Measurements from ENCODE around the gene HSPB8. TPM values are rescaled to one million over a fixed set of nuclear protein-coding genes. Genes with fewer than 3 reads are reported as not detected.

The HSPB8 gene
- total RNA-seq, 1 donor from 2014 or later, result not detected

GRCh38 chr12:119158402-119158801 is 20.3 kb upstream of the HSPB8 start:
- POLR2A ChIA-PET, result no interaction called here

GRCh38 chr12:119159844-119160243 is 18.9 kb upstream of the HSPB8 start:
- POLR2A ChIA-PET, result no interaction called here

More at GRCh38 chr12:119158402-119158801, 20.3 kb upstream of the HSPB8 start:
- Mint-ChIP-seq H3K4me1 (no peaks in the 10 kb centered on the region), H3K4me3 (no peak overlapping the region), H3K36me3 (ENCODE audit: low read depth) (no peaks in the 10 kb centered on the region), H3K27ac (no peak overlapping the region), H3K27me3 (peaks cover 7% of the 10 kb centered on the region), H3K9me3 (peaks cover 3% of the 10 kb centered on the region)
- DNase-seq, result no peak
- CTCF ChIA-PET, result no interaction called here
- no peak for TF ChIP-seq CTCF (IDR thresholded peaks at IDR 0.05)
- intact Hi-C loops (cut with micrococcal nuclease), result no loop called here
- ATAC-seq (ENCODE audit: low read depth), result no peak

GRCh38 chr12:119167902-119168301 is 10.8 kb upstream of the HSPB8 start:
- TF ChIP-seq CTCF (IDR thresholded peaks at IDR 0.05), result no peak
- ATAC-seq (ENCODE audit: low read depth), result no peak
- Mint-ChIP-seq H3K27me3 (peaks cover 5% of the 10 kb centered on the region), H3K4me1 (no peaks in the 10 kb centered on the region), H3K4me3 (no peak overlapping the region), H3K36me3 (ENCODE audit: low read depth) (no peaks in the 10 kb centered on the region), H3K9me3 (no peaks in the 10 kb centered on the region), H3K27ac (no peak overlapping the region)
- POLR2A ChIA-PET, result no interaction called here
- CTCF ChIA-PET, result no interaction called here
- DNase-seq, result no peak
- intact Hi-C loops (cut with micrococcal nuclease), result no loop called here

More at GRCh38 chr12:119159844-119160243, 18.9 kb upstream of the HSPB8 start:
- DNase-seq, result no peak
- CTCF ChIA-PET, result no interaction called here
- H3K4me3 Mint-ChIP-seq, result no peak overlapping the region
- H3K4me1 Mint-ChIP-seq, result no peaks in the 10 kb centered on the region
- no peaks in the 10 kb centered on the region for H3K9me3 Mint-ChIP-seq
- no peak for ATAC-seq (ENCODE audit: low read depth)
- intact Hi-C loops (cut with micrococcal nuclease), result no loop called here
- no peak for TF ChIP-seq CTCF (IDR thresholded peaks at IDR 0.05)
- no peak overlapping the region for H3K27ac Mint-ChIP-seq
- no peaks in the 10 kb centered on the region for H3K36me3 Mint-ChIP-seq (ENCODE audit: low read depth)
- H3K27me3 Mint-ChIP-seq, result peaks cover 5% of the 10 kb centered on the region

- Mint-ChIP-seq H3K4me1 (no peaks in the 10 kb centered on the region), H3K9me3 (no peaks in the 10 kb centered on the region), H3K27me3 (peaks cover 4% of the 10 kb centered on the region), H3K36me3 (ENCODE audit: low read depth) (no peaks in the 10 kb centered on the region), H3K27ac (no peak overlapping the region), H3K4me3 (no peak overlapping the region)
- intact Hi-C loops (cut with micrococcal nuclease), result no loop called here
- no peak for TF ChIP-seq CTCF (IDR thresholded peaks at IDR 0.05)
- no peak for DNase-seq
- ChIA-PET CTCF (no interaction called here), POLR2A (no interaction called here)
- ATAC-seq (ENCODE audit: low read depth), result no peak
Measured at GRCh38 chr12:119168721-119169120, 10.0 kb upstream of the HSPB8 start.

- H3K4me1 Mint-ChIP-seq, result no peaks in the 10 kb centered on the region
- H3K4me3 Mint-ChIP-seq, result no peak overlapping the region
- intact Hi-C loops (cut with micrococcal nuclease), result no loop called here
- TF ChIP-seq CTCF (IDR thresholded peaks at IDR 0.05), result no peak
- no peaks in the 10 kb centered on the region for H3K9me3 Mint-ChIP-seq
- ATAC-seq (ENCODE audit: low read depth) (no peak), DNase-seq (no peak)
- POLR2A ChIA-PET, result no interaction called here
- H3K27ac Mint-ChIP-seq, result no peak overlapping the region
- CTCF ChIA-PET, result no interaction called here
- H3K36me3 Mint-ChIP-seq (ENCODE audit: low read depth), result no peaks in the 10 kb centered on the region
- H3K27me3 Mint-ChIP-seq, result peaks cover under 1% of the 10 kb centered on the region
Measured at GRCh38 chr12:119169150-119169549, 9.6 kb upstream of the HSPB8 start.

All from activated B cell treated with CpG ODN at 0.5 μM for 24 hours (primary cell).